GM12874 (cell line): ENCODE measurements around the gene CLBA1.

Experiments
- TF ChIP-seq, protein P1 (sequence below): IDR thresholded peaks from 2 replicates; pipeline ENCODE4 v1.5.1; 2011; ENCODE audit warnings: low read depth, mild to moderate bottlenecking, control low read depth, low read length, moderate library complexity; ENCODE audit not compliant: insufficient read depth

CLBA1 gene

GRCh38 chr14:104993808-104994591 is 8.4 kb downstream of the CLBA1 start:
- TF ChIP-seq, protein P1, sequence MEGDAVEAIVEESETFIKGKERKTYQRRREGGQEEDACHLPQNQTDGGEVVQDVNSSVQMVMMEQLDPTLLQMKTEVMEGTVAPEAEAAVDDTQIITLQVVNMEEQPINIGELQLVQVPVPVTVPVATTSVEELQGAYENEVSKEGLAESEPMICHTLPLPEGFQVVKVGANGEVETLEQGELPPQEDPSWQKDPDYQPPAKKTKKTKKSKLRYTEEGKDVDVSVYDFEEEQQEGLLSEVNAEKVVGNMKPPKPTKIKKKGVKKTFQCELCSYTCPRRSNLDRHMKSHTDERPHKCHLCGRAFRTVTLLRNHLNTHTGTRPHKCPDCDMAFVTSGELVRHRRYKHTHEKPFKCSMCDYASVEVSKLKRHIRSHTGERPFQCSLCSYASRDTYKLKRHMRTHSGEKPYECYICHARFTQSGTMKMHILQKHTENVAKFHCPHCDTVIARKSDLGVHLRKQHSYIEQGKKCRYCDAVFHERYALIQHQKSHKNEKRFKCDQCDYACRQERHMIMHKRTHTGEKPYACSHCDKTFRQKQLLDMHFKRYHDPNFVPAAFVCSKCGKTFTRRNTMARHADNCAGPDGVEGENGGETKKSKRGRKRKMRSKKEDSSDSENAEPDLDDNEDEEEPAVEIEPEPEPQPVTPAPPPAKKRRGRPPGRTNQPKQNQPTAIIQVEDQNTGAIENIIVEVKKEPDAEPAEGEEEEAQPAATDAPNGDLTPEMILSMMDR = no peak

GRCh38 chr14:104994978-104995377 is 9.4 kb downstream of the CLBA1 start:
- TF ChIP-seq, protein P1 = no peak

DNA sequence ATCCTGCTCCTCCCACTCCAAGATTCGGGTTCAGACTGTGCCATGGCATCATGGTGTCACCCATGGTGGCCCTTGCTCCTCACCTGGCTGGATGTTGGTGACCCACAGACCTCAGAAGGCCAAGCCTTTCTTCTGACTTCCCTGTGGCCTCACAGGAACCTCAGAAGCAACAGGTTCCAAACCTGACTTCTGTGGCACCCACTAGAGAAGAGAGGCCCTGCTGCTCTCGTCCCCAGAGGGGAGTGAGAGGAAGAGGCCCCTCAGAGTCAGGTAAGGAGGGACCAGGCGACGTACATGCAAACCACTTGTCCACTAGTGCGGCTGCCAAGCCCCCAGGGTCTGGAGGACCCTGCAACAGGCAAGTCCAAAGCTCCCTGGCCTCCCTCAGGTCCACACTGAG is 10.4 kb downstream of the CLBA1 start:
- TF ChIP-seq, protein P1 = no peak

GRCh38 chr14:104996483-104996882 is 10.9 kb downstream of the CLBA1 start:
- TF ChIP-seq, protein P1 = no peak

GRCh38 chr14:104998801-104999200 is 13.2 kb downstream of the CLBA1 start:
- TF ChIP-seq, protein P1 = no peak

- TF ChIP-seq, protein P1 = no peak
These were observed 13.8 kb downstream of the CLBA1 start for GRCh38 chr14:104999361-104999760.

- TF ChIP-seq, protein P1 = no peak
These were observed 19.8 kb downstream of the CLBA1 start for GRCh38 chr14:105005329-105005928.
